HEK293T (cell line): Measurements from ENCODE around the gene JAG2.

Experiments
- ARNT ChIP-seq: fragments of 450-650 bp; IDR thresholded peaks from 2 replicates; pipeline ENCODE4 v1.6.1; 2017; ENCODE audit warnings: mild to moderate bottlenecking
- CTBP1 ChIP-seq: fragments of 450-650 bp; IDR thresholded peaks from 2 replicates; pipeline ENCODE4 v1.6.1; 2016; ENCODE audit warnings: borderline replicate concordance
- ELF4 ChIP-seq: fragments of 450-650 bp; IDR thresholded peaks from 2 replicates; pipeline ENCODE4 v1.6.1; 2017; ENCODE audit warnings: antibody characterized with exemption
- FOXA1 ChIP-seq: fragments of 450-650 bp; IDR thresholded peaks from 2 replicates; pipeline ENCODE4 v1.6.1; 2016; ENCODE audit warnings: mild to moderate bottlenecking
- FOXK2 ChIP-seq: fragments of 450-650 bp; IDR thresholded peaks from 2 replicates; pipeline ENCODE4 v1.6.1; 2016; ENCODE audit warnings: mild to moderate bottlenecking
- FOXM1 ChIP-seq: fragments of 450-650 bp; IDR thresholded peaks from 2 replicates; pipeline ENCODE4 v1.6.1; 2017; ENCODE audit warnings: mild to moderate bottlenecking, borderline replicate concordance
- HDGF ChIP-seq: fragments of 450-650 bp; IDR thresholded peaks from 2 replicates; pipeline ENCODE4 v1.6.1; 2017; ENCODE audit warnings: antibody characterized with exemption, borderline replicate concordance
- L3MBTL2 ChIP-seq: fragments of 450-650 bp; conservative IDR thresholded peaks from 2 replicates; pipeline ENCODE4 v1.6.1; 2016; ENCODE audit warnings: mild to moderate bottlenecking
- LEF1 ChIP-seq: fragments of 450-650 bp; IDR thresholded peaks from 2 replicates; pipeline ENCODE4 v1.6.1; 2017; ENCODE audit warnings: mild to moderate bottlenecking, borderline replicate concordance
- SP1 ChIP-seq: fragments of 450-650 bp; IDR thresholded peaks from 2 replicates; pipeline ENCODE4 v1.6.1; 2017
- SUZ12 ChIP-seq: fragments of 450-650 bp; IDR thresholded peaks from 2 replicates; pipeline ENCODE4 v1.6.1; 2016; ENCODE audit warnings: mild to moderate bottlenecking
- TARDBP ChIP-seq: fragments of 450-650 bp; IDR thresholded peaks from 2 replicates; pipeline ENCODE4 v1.6.1; 2016

GRCh38 chr14:105107351-105107750 is 61.2 kb downstream of the JAG2 start:
- TF ChIP-seq SP1 (no peak), ELF4 (no peak), FOXM1 (no peak), SUZ12 (no peak), FOXK2 (no peak), TARDBP (no peak), HDGF (no peak), ARNT (no peak), CTBP1 (no peak), FOXA1 (no peak), LEF1 (no peak), L3MBTL2 (no peak)
